Activated CD8-positive, alpha-beta memory T cell treated with anti-CD3 and anti-CD28 coated beads for 48 hours (primary cell): ENCODE results near the gene RAB4B.
"Not testable (repeated sequence)": the region's sequence is repeated elsewhere in the genome, so short reads cannot be mapped to it uniquely, and the experiment has no call there.

Source experiments
- DNase-seq, 3 experiments: peaks; one replicate each; pipeline ENCODE4 v3.0.0-alpha.2; 2020; ENCODE audit warnings: low read depth in 2 of 3, low spot score in 2 of 3

The RAB4B gene

DNA sequence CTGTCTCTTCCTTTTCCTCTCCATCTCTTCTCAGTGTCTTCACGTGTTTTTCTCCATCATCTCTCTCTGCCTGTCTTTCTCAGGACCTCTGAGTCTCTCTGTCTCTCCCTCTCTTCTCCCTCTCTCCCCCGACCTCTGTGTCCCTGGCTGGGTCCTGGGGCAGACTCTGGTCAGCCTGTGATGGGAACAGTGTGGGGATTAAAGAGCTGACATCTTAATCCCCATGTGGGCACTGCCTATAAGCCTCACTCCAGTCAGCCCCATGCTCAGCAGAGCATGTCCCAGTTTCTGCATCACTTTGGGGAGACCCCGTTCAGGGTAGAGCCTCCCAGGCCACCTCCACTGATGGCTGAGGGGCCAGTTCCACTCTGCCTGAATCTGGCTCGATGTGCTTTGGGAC, 37.2 kb downstream of the RAB4B start:
- no peak for DNase-seq

DNA sequence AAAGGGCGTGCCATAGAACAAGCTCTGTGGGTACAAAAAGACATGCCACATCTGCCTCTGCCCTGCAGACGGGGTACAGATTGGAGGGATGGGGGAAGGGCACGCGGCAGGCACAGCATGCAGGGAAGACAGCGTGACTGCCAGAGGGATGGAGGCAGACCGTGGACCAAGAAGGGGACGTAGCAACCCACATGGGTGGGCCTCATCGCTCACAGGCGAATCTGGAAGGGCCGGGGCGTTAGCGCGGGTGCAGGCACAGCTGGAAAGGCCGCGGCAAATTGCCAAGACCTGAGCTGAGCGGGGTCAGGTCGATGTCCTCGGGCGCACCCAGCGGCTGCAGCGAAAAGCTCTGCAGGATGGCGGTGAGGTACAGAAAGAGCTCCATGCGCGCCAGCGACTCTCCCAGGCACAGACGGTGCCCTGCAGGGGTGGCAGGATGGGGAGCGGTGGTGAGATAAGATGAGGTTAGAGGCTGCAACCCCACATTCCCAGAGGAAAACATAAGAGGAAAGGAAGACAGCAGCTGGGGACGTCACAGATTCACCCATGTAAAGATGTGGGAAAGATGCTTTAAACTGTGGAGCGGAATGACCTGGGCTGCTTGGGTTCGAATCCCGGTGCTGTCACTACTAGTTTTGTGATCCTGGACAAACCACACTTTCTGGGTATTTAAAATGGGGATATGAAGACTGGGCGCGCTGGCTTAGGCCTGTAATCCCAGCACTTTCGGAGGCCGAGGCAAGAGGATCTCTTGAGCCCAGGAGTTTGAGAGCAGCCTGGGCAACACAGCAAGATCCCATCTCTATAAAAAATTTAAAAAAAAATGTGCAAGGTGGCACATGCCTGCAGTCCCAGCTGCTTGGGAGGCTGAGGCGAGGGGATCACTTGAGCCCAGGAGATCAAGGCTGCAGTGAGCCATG, 40.7 kb downstream of the RAB4B start:
- DNase-seq = peak in 1 of 3 experiments; percentile 52

DNA sequence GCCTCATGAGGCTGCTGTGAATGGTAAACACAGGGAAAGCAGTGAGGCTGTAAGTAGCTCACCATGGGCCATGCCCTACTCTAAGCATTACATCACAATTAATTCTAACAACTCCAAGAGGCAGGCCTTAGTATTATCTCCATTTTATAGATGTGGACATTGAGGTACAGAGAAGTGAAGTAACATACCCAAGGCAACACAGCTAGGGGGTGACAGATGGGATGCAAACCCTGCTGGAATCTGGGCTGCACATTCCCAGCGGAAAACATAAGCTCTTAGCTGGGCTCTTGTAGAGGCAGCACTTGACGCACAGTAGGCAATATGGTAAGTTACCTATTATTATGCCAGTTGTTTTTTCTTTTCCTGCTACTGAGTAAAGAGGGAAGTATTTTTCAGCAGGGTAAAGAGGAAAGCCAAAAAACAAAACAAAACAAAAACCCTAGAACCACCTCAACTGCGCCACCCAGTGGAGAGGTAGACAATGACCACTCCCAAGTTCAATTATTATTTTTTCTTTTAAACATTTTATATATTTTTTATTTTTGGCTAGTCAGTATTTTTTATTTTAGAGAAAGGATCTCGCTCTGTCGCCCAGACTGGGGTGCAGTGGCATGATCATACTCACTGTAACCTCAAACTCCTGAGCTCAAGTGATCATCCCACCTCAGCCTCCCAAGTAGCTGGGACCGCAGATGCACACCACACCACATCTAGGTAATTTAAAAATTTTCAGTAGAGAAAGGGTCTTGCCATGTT, 41.6 kb downstream of the RAB4B start:
- not testable (repeated sequence) for DNase-seq

DNA sequence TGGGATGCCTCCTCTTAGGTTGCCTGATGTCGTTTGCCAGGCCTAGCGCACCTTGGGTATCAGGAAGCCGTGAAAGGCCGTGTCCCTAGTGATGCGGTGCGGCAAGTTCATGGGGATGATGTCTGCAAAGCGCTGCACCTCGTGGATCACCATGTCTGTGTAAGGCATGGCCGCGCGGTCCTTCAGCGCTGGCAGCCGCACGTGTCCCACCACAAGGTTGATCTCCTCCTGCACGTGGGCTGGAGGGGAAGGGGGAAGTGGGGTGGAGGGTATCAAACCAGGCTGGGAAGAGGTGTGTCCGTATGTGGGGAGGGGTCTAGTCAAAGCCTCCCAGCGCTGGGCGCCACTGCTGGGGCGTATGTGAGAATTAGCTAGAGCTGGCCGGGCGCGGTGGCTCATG, 44.1 kb downstream of the RAB4B start:
- no peak for DNase-seq

DNA sequence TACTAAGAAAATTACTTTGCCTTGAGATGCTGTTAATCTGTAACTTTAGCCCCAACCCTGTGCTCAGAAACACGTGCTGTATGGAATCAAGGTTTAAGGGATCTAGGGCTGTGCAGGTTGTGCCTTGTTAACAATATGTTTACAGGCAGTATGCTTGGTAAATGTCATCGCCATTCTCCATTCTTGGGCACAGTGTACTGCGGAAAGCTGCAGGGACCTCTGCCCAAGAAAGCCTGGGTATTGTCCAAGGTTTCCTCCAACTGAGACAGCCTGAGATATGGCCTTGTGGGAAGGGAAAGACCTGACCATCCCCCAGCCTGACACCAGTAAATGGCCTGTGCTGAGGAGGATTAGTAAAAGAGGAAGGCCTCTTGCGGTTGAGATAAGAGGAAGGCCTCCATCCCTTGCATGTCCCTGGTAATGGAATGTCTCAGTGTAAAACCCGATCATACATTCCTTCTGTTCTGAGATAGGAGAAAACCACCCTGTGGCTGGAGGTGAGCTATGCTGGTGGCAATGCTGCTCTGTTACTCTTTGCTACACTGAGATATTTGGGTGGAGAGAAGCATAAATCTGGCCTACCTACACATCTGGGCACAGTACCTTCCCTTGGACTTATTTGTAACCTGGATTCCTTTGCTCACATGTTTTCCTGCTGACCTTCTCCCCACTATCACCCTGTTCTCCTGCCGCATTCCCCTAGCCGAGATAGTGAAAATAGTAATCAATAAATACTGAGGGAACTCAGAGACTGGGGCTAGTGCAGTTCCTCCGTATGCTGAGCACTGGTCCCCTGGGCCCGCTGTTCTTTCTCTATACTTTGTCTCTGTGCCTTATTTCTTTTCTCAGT, 44.9 kb downstream of the RAB4B start:
- not testable (repeated sequence) for DNase-seq

DNA sequence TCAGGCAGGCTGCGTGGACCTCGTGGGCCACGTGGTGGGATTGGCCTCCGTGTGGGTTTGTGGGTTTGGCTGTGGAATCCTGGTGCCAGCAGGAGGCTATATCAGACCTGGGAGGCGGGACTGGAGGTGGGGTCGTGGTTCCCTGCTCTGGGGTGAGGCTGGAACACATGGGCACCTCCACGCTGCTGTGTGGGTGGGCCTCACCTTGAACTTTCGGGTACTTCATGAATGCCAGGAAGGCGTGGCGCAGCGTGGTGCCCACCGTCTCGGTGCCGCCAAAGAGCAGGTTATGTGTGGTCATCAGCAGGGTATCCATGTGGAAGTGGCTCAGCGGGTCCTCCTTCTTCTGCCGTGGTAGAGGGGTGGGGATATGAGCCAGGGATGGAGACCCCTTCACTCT, 46.9 kb downstream of the RAB4B start:
- DNase-seq = not testable (repeated sequence)

DNA sequence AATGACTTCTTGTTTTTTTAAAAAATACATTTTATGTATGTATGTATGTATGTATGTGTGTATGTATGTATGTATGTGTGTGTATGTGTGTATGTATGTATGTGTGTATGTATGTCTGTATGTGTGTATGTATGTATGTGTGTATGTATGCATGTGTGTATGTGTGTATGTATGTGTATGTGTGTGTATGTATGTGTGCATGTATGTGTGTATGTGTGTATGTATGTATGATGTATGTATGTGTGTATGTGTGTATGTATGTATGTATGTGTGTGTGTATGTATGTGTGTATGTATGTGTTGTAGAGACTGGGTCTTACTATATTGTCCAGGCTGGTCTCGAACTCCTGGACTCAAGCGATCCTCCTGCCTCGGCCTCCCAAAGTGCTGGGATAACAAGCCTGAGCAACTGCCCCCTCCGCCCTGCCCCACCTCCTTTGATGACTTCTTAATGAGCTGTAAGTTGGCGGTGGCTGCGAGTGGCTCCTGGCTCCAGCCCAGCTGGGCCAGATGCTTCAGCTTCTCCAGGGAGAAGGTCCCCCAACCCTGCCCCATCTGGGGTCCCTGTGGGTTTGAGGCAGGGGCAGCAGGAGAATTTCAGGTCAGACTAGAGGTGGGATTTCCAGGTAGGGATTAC, 47.5 kb downstream of the RAB4B start:
- not testable (repeated sequence) for DNase-seq

DNA sequence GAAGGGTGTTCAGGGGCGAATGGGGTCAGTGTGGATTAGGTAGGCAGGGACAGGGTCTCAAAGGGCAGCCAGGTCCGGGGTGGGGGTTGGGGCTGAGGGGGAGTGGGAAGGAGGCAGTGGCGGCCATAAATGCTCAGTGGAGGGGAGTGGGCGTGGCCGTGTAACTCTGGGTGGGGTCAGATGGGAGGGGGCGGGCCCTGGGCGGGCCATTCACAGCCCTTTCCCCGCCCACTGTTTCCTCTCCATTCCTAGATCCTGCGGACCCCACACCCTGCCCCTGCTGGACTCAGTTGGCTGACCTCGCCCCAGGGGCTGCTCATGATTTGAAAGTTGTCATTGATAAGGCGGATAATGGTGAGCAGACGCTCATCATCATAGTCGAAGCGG, 48.3 kb downstream of the RAB4B start:
- not testable (repeated sequence) for DNase-seq

DNA sequence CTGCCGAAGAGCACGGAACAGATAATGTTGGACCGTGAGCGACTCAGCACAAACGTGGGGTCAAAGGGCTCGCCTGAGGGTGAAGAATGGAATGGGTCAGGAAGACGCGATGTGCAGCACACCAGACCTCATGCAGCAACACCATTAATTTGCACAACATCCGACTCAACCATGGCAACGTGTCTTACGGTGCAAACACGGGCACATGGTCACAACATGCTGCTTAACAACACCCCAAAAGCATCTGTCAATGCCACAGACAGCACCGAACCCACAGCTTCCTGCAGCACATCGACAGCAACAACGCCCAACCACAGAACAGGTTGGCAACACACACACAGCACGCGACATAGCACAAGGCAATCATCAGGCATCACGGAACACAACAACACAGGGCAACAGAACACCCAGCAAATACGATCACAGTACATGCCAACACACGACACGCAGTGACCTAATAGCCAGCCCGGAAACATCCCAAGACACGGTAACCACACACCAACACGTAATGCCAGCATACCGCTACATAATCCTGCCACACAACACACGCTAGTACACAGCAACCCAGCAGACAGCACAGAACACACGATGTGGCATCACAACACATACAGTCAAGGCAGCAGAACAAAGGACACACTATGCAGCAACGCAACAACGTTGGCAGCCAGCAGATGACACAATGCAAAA, 48.8 kb downstream of the RAB4B start:
- DNase-seq = not testable (repeated sequence)

DNA sequence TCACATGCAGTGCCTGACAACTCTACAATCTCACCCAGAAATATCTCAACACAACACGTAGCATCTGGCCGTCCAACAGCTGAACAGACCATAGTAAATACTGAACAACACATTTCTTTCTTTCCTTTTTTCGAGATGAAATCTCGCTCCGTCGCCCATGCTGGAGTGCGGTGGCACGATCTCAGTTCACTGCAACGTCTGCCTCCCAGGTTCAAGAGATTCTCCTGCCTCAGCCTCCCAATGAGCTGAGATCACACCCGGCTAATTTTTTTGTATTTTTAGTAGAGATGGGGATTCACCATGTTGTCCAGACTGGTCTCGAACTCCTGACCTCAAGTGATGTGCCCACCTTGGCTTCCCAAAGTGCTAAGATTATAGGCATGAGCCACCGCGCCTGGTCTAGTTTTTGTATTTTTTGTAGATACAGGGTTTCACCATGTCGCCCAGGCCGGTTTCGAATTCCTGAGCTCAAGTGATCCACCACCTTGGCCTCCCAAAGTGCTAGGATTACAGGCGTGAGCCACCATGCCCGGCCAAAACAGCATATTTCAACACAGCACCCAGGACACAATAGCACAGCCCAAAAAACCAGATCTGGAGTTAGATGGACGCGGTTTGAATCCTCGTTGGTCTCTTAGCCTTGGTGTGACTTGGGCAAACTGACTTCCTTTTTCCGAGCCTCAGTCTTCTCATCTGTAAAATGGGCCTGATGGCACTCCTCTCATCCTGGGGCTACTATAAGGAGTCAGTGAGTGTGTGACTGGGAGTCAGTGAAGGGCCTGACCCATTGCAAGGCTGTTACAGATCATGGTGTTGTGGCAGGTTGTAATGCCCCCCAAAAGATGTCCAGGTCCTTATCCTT, 49.6 kb downstream of the RAB4B start:
- DNase-seq = no peak

DNA sequence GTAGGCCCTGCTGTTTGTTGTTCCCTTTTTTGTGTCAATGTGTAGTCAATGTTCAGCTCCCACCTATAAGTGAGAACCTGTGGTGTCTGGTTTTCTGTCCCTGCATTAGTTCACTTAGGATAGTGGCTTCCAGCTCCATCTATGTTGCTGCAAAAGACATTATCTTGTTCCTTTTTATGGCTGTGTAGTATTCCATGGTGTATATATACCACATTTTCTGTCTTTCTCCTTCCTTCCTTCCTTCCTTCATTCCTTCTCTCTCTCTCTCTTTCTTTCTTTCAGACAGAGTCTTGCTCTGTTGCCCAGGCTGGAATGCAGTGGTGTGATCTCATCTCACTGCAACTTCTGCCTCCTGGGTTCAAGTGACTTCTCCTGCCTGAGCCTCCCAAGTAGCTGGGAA, 51.2 kb downstream of the RAB4B start:
- DNase-seq = no peak

DNA sequence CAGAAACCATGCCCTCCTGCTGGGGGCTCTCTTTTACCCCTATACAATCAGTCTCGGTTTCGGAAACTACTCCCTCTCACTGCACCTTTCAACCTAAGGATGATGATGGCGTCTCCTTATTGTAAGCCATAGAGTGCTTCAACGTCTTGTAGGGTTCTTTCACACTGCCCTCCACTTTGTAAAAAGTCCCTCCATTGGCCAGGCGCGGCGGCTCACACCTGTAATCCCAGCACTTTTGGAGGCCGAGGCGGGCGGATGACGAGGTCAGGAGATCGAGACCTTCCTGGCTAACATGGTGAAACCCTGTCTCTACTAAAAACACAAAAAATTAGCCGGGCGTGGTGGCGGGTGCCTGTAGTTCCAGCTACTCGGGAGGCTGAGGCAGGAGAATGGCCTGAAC, 52.7 kb downstream of the RAB4B start:
- DNase-seq = not testable (repeated sequence)

DNA sequence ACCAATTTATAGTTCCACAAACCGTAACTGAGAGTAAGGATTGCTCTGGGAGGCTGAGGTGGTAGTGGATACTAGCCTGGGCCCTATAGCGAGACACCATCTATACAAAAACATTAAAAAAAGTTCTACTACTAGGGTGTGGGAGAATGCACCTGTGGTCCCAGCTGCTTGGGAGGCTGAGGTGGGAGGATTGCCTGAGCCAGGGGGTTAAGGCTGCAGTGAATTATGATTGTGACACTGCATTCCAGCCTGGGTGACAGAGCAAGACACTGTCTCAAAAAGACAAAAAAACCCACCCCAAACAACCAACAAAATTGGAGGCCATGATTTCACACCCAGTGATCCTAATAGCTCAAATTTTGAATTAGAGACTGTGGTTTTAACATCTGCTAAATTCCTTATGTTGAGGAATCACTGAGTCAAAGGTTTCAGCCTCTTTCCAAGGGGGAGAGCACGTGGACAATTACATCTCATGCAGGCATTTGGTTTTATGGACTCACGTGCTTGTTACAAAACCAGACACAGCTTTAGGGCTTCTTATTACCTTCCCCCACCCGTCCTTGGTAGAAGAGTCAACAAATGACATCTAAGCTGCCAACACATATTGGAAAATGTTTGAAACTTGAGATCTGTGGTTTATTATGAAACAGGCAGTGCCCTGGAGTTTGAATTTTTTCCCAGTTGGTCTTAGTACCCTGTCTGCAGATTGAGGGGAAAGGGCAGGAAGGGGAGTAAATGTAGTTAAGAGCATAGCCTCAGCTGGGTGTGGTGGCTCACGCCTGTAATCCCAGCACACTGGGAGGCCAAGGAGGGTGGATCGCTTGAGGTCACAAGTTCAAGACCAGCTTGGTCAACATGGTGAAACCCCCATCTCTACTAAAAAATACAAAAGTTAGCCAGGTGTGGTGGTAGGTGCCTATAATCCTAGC, 53.7 kb downstream of the RAB4B start:
- no peak for DNase-seq

DNA sequence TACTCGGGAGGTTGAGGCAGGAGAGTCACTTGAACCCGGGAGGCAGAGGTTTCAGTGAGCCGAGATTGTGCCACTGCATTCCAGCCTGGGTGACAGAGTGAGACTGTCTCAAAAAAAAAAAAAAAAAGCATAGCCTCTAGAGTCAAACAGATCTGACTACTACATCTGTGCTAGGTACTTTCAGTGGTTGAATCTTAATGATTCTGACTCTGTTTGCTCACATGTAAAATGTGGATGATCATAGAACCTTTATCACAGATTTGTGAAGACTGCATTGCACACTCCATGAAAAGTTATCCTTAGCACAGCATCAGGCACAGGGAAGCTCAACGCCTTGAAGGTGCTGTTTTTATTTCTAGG, 54.4 kb downstream of the RAB4B start:
- DNase-seq = not testable (repeated sequence)

DNA sequence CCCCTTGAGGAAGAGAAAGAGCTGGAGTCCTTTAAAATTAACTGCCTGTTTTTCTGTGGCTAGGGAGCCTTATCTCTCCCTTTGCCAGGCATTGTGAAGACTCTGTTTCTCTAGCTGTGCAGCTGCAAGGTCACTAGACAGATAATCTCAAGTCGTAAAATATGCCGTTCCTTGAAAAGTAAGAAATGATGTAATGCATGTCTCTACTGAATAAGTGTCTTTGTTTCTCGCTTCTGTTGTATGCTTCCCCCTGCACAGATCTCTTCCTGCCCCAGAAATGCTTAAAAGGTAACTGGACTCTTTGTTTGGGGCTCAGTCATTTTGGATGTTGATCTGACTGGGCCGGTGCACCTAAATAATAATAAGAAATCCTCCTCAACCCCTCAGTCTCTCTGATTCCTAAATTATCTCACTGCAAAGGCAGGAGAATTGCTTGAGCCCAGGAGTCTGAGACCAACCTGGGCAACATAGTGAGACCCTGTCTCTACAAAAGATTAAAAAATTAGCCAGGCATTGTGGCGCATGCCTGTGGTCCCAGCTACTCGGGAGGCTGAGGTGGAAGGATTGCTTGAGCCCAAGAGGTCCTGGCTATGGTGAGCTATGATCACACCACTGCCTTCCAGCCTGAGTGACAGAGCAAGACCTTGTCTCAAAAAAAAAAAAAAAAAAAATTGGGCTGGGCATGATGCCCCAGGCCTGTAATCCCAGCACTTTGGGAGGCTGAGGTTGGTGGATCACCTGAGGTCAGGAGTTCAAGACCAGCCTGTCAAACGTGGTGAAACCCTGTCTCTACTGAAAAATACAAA, 55.9 kb downstream of the RAB4B start:
- DNase-seq = not testable (repeated sequence)

DNA sequence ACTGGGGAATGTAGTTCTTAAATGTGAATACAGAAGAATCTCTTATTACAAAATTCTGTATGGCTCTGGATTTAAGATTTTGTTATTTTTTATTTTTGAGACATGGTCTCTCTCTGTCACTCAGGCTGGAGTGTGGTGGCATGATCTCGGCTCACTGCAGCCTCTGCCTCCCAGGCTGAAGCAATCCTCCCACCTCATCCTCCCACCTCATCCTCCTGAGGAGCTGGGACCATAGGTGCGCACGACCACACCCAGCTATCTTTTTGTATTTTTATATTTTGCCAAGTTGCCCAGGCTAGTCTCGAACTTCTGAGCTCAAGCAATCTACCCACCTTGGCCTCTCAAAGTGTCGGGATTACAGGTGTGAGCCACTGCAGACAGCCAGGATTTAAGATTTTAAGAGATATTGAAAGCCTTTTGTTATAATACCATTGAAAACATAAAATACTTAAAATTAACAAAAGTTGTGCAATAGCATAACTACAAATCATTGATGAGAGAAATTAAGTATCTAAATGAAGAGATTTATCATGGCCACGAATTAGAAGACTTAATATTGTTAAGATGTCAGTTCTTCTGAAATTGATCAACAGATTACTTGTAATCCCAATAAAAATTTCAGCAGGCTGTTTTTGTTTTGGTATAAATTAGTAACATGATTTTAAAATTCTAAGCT, 58.8 kb downstream of the RAB4B start:
- DNase-seq = no peak

DNA sequence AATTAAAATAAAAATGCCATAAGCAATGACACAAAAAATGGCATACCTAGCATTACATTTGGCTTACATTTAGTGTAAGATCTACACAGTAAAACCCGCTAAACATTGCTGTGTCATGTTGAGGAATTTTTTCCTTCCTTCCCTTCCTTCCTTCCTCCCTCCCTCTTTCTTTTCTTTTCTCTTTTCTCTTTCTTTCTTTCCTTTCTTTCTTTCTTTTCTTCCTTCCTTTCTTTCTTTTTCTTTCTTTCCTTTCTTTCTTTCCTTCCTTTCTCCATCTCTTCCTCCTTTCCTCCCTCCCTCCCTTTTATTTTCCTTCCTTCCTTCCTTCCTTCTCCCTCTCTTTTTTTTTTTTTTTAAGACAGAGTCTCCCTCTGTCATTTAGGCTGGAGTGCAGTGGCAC, 60.4 kb downstream of the RAB4B start:
- not testable (repeated sequence) for DNase-seq
